Measurements from ENCODE around the gene SPEM3. TPM values are rescaled to one million over a fixed set of nuclear protein-coding genes. Genes with fewer than 3 reads are reported as not detected.
A peak's percentile ranks its signal among the peaks of the same experiment; 100 is the strongest.

SPEM3 gene
- not detected in 2 replicates for total RNA-seq (2012; rRNA removed)

GRCh38 chr17:7428557-7428956 lies at the start of gene SPEM3:
SPEM3 (plus strand) TSS chr17:7428857; CDS start chr17:7428903, 46 bp downstream.
- H3K36me3 ChIP-seq (ENCODE audit: insufficient read depth, low read length) = no peaks in the 10 kb centered on the region
- no peaks in the 10 kb centered on the region for H3K9me3 ChIP-seq (replicated peaks; ENCODE audit: low read length)
- no peak within 1 kb of the TSS for H3K4me3 ChIP-seq (ENCODE audit: low read length)
- H3K9ac ChIP-seq (ENCODE audit: low read depth, low read length) = no peak within 1 kb of the TSS
- no peaks in the 10 kb centered on the region for H3K4me1 ChIP-seq (ENCODE audit: control insufficient read depth, insufficient read depth, low read length)
- H3K4me2 ChIP-seq (ENCODE audit: low read length) = no peak within 1 kb of the TSS
- peaks cover 6% of the 10 kb centered on the region for H3K27me3 ChIP-seq (ENCODE audit: control insufficient read depth, insufficient read depth, low read length)

- Histone ChIP-seq H3K4me1 (ENCODE audit: control insufficient read depth, insufficient read depth, low read length) (peaks cover 8% of the 10 kb centered on the region), H3K4me3 (ENCODE audit: low read length) (no peak overlapping the region), H3K9ac (ENCODE audit: low read depth, low read length) (no peak overlapping the region), H3K36me3 (ENCODE audit: insufficient read depth, low read length) (no peaks in the 10 kb centered on the region), H3K4me2 (ENCODE audit: low read length) (no peak overlapping the region), H3K9me3 (replicated peaks; ENCODE audit: low read length) (peaks cover 9% of the 10 kb centered on the region), H3K27me3 (ENCODE audit: control insufficient read depth, insufficient read depth, low read length) (peaks cover 46% of the 10 kb centered on the region)
Observed at GRCh38 chr17:7379134-7379533, 49.5 kb upstream of the SPEM3 start.

GRCh38 chr17:7380321-7380720 lies 48.3 kb upstream of the SPEM3 start:
- Histone ChIP-seq H3K4me1 (ENCODE audit: control insufficient read depth, insufficient read depth, low read length) (peaks cover 12% of the 10 kb centered on the region), H3K9me3 (replicated peaks; ENCODE audit: low read length) (peaks cover 9% of the 10 kb centered on the region), H3K4me2 (ENCODE audit: low read length) (peak overlapping the region; percentile 39), H3K9ac (ENCODE audit: low read depth, low read length) (no peak overlapping the region), H3K36me3 (ENCODE audit: insufficient read depth, low read length) (no peaks in the 10 kb centered on the region), H3K4me3 (ENCODE audit: low read length) (no peak overlapping the region), H3K27me3 (ENCODE audit: control insufficient read depth, insufficient read depth, low read length) (peaks cover 46% of the 10 kb centered on the region)

GRCh38 chr17:7380855-7381683 lies 47.6 kb upstream of the SPEM3 start, which contains the start of gene TNK1:
TNK1 (plus strand) TSS chr17:7381089; CDS start chr17:7382927, 1,838 bp downstream.
- Histone ChIP-seq H3K27me3 (ENCODE audit: control insufficient read depth, insufficient read depth, low read length) (peaks cover 46% of the 10 kb centered on the region), H3K4me1 (ENCODE audit: control insufficient read depth, insufficient read depth, low read length) (peaks cover 12% of the 10 kb centered on the region), H3K4me3 (ENCODE audit: low read length) (peak within 1 kb of the TSS; percentile 5), H3K4me2 (ENCODE audit: low read length) (peak within 1 kb of the TSS; percentile 39), H3K36me3 (ENCODE audit: insufficient read depth, low read length) (no peaks in the 10 kb centered on the region), H3K9ac (ENCODE audit: low read depth, low read length) (no peak within 1 kb of the TSS), H3K9me3 (replicated peaks; ENCODE audit: low read length) (peaks cover 9% of the 10 kb centered on the region)

GRCh38 chr17:7382901-7383300 lies 45.8 kb upstream of the SPEM3 start:
- Histone ChIP-seq H3K4me3 (ENCODE audit: low read length) (no peak overlapping the region), H3K27me3 (ENCODE audit: control insufficient read depth, insufficient read depth, low read length) (peaks cover 46% of the 10 kb centered on the region), H3K36me3 (ENCODE audit: insufficient read depth, low read length) (peaks cover 2% of the 10 kb centered on the region)

GRCh38 chr17:7383371-7383741 lies 45.3 kb upstream of the SPEM3 start:
- Histone ChIP-seq H3K9me3 (replicated peaks; ENCODE audit: low read length) (peaks cover 9% of the 10 kb centered on the region), H3K9ac (ENCODE audit: low read depth, low read length) (no peak overlapping the region), H3K4me3 (ENCODE audit: low read length) (no peak overlapping the region), H3K27me3 (ENCODE audit: control insufficient read depth, insufficient read depth, low read length) (peaks cover 46% of the 10 kb centered on the region), H3K4me1 (ENCODE audit: control insufficient read depth, insufficient read depth, low read length) (peaks cover 12% of the 10 kb centered on the region), H3K36me3 (ENCODE audit: insufficient read depth, low read length) (peaks cover 6% of the 10 kb centered on the region), H3K4me2 (ENCODE audit: low read length) (peak overlapping the region; percentile 87)

More at GRCh38 chr17:7382901-7383300, 45.8 kb upstream of the SPEM3 start:
- Histone ChIP-seq H3K4me1 (ENCODE audit: control insufficient read depth, insufficient read depth, low read length) (peaks cover 12% of the 10 kb centered on the region), H3K9me3 (replicated peaks; ENCODE audit: low read length) (peaks cover 9% of the 10 kb centered on the region), H3K9ac (ENCODE audit: low read depth, low read length) (no peak overlapping the region), H3K4me2 (ENCODE audit: low read length) (no peak overlapping the region)

GRCh38 chr17:7383742-7384488 lies 44.7 kb upstream of the SPEM3 start:
- peaks cover 46% of the 10 kb centered on the region for H3K27me3 ChIP-seq (ENCODE audit: control insufficient read depth, insufficient read depth, low read length)
- peaks cover 12% of the 10 kb centered on the region for H3K4me1 ChIP-seq (ENCODE audit: control insufficient read depth, insufficient read depth, low read length)
- H3K36me3 ChIP-seq (ENCODE audit: insufficient read depth, low read length) = peaks cover 12% of the 10 kb centered on the region
- peak overlapping the region; percentile 87 for H3K4me2 ChIP-seq (ENCODE audit: low read length)
- peaks cover 9% of the 10 kb centered on the region for H3K9me3 ChIP-seq (replicated peaks; ENCODE audit: low read length)
- no peak overlapping the region for H3K9ac ChIP-seq (ENCODE audit: low read depth, low read length)
- H3K4me3 ChIP-seq (ENCODE audit: low read length) = peak overlapping the region; percentile 63

GRCh38 chr17:7384489-7385081 lies 44.1 kb upstream of the SPEM3 start:
- no peak overlapping the region for H3K9ac ChIP-seq (ENCODE audit: low read depth, low read length)
- H3K4me2 ChIP-seq (ENCODE audit: low read length) = peak overlapping the region; percentile 87
- peaks cover 12% of the 10 kb centered on the region for H3K4me1 ChIP-seq (ENCODE audit: control insufficient read depth, insufficient read depth, low read length)
- peaks cover 41% of the 10 kb centered on the region for H3K27me3 ChIP-seq (ENCODE audit: control insufficient read depth, insufficient read depth, low read length)
- H3K9me3 ChIP-seq (replicated peaks; ENCODE audit: low read length) = peaks cover 2% of the 10 kb centered on the region
- H3K4me3 ChIP-seq (ENCODE audit: low read length) = peak overlapping the region; percentile 63
- peaks cover 19% of the 10 kb centered on the region for H3K36me3 ChIP-seq (ENCODE audit: insufficient read depth, low read length)

GRCh38 chr17:7388856-7389255 lies 39.8 kb upstream of the SPEM3 start:
- H3K36me3 ChIP-seq (ENCODE audit: insufficient read depth, low read length) = peaks cover 50% of the 10 kb centered on the region
- no peak overlapping the region for H3K4me2 ChIP-seq (ENCODE audit: low read length)
- H3K4me1 ChIP-seq (ENCODE audit: control insufficient read depth, insufficient read depth, low read length) = peaks cover 12% of the 10 kb centered on the region
- peaks cover 2% of the 10 kb centered on the region for H3K27me3 ChIP-seq (ENCODE audit: control insufficient read depth, insufficient read depth, low read length)
- no peak overlapping the region for H3K4me3 ChIP-seq (ENCODE audit: low read length)
- H3K9ac ChIP-seq (ENCODE audit: low read depth, low read length) = no peak overlapping the region
- no peaks in the 10 kb centered on the region for H3K9me3 ChIP-seq (replicated peaks; ENCODE audit: low read length)

- Histone ChIP-seq H3K4me2 (ENCODE audit: low read length) (no peak overlapping the region), H3K36me3 (ENCODE audit: insufficient read depth, low read length) (peaks cover 50% of the 10 kb centered on the region), H3K9me3 (replicated peaks; ENCODE audit: low read length) (no peaks in the 10 kb centered on the region)
Observed at GRCh38 chr17:7389924-7390910, 38.4 kb upstream of the SPEM3 start.

More at GRCh38 chr17:7389924-7390910, 38.4 kb upstream of the SPEM3 start:
- peaks cover 10% of the 10 kb centered on the region for H3K4me1 ChIP-seq (ENCODE audit: control insufficient read depth, insufficient read depth, low read length)
- H3K4me3 ChIP-seq (ENCODE audit: low read length) = no peak overlapping the region
- H3K9ac ChIP-seq (ENCODE audit: low read depth, low read length) = no peak overlapping the region
- H3K27me3 ChIP-seq (ENCODE audit: control insufficient read depth, insufficient read depth, low read length) = no peaks in the 10 kb centered on the region
